HG02571 (cell line): ENCODE measurements around the gene INSYN1.

Experiments used
- ATAC-seq: cut with Tn5 transposase; IDR thresholded peaks from one replicate; pipeline ENCODE4 v1.9.1; 2021; ENCODE audit warnings: mild to moderate bottlenecking, moderate library complexity; ENCODE audit not compliant: unreplicated experiment

INSYN1 gene

DNA sequence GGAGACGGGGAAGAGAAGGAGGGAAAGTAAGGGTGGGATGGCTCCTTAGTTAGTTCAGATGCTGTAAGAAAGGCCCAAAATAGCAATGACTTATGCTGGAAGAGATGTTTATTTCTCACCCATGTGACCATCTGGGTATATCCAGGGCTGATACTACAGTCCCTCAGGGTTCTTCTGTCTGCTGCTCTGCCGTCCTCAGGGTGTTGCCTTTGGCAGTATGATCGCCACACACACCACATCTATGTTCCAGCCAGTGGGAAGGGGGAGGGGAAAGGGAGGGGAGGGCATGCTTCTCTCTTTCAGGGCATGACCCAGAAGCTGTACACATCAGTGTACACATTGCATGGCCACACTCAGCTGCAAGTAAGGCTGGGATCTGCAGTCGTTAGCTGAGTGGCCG lies 58.7 kb downstream of the INSYN1 start:
- ATAC-seq: no peak

- ATAC-seq: no peak
Measured at GRCh38 chr15:73691396-73691795, 61.8 kb downstream of the INSYN1 start.

DNA sequence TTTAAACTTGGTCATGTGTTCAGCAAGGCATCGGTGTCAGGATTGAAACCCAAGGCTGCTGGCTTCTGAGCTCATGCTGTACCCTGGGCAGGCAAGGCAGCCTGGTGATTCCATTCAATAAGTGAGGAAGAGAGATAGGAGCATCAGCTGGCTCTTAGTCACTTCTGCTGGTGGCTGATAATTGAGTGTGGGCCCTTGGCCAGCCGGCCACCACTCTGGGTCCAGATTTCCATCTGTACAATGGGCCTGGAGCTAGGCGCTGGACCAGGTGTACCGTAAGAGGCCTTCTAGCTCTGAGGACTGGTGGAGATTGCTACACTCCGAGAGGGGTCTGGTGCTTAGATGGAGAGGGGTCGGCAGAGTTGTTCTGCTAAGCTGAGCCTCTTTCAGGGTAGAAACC lies 64.7 kb downstream of the INSYN1 start:
- ATAC-seq: no peak

DNA sequence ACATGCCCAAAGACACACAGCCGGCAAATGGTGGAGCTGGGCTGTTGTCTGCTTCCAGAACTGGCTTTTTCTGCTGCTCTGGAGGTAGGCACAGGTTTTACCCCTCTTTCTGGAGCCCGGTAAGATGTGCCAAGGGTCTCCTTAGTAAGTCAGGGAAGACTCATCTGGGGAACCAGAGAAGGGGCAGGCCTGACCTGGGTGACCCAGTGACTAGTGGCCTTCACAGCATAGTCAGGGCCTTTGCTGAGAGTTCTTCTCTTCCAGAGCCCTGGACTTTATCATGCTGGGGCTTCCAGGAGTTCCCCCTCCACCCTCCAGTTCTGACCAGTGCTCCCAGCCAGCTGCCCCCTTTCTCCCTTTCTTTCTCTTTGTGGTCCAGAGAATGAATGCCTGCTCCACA lies 65.8 kb downstream of the INSYN1 start:
- no peak for ATAC-seq

GRCh38 chr15:73686781-73687256 lies 66.3 kb downstream of the INSYN1 start:
- ATAC-seq: no peak

DNA sequence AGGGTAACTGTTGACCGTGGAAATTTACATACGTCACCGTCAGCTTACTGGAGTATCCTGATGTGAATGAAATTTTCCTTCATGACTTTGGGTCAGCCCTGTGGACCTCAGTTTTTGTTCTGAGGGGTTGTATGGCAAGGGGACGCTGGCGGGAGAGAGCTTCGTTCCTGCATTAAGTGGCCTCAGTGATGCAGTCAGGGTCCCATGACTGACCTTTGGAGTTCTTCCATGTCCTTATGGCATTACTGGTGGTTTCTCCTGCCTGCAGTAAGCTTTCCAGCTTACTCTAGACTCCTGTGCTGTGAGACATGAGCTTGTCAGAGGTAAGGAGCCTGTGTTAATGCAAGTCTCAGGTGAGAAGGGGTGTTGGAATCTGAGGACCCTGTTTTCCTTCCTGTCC lies 67.2 kb downstream of the INSYN1 start:
- ATAC-seq: no peak
